COR-L47 (cell line): Measurements from ENCODE around the gene SCAPER.

Experiments
- DNase-seq: peaks from one replicate; lab custom pipeline; 2025; lab: John Stamatoyannopoulos, UW

The SCAPER gene

DNA sequence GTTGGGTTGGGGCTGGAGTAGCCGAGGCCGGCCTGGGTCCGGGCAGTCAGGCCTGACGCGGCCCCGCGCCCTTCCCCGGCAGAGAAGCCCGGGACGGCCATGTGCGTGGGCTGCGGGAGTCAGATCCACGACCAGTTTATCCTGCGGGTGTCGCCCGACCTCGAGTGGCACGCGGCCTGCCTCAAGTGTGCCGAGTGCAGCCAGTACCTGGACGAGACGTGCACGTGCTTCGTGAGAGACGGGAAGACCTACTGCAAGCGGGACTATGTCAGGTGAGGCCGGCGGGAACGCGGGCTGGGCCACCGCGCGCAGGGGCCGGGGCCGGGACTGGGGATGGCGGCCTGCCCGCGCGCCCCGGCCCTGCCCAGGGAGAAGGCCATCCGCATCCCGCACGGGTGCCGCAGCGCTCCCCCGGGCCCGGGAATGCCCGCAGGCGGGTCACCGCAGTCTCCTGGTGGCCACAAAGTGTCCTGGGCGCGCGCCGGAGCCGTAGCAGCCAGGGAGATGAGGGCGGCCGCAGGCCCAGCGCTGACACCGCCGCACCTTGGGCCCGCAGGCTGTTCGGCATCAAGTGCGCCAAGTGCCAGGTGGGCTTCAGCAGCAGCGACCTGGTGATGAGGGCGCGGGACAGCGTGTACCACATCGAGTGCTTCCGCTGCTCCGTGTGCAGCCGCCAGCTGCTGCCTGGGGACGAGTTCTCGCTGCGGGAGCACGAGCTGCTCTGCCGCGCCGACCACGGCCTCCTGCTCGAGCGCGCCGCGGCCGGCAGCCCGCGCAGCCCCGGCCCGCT is 567.2 kb downstream of the SCAPER start:
- DNase-seq = no peak

DNA sequence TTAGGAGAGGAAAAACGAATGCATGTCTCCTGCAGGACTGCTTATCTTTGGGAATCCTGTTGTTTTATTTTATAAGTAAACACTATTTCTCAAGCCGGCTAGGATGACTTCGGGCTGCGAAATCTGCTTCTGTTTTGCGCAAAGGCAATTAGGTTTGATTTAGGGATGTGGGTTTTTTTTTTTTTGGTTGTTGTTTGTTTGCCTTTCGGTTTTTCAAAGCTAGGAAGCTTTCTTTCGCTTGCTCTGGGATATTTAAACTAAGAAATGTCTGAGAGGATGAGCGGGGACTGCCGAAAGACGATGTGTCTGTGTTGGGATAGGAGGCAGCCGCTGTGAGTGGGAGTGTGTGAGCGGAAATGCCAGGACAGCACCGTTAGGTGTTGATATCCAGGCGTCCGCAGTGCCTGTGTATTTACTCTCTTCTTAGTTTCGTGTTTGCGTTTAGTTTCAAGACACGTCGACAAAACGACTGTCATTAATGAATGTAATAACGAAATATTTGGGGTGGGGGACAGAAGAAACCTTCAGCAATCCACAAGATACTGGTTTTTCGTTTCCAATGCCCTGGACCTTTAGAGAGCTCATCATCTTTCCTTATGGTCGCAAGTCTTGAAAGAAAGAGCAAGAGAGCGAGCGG is 568.0 kb downstream of the SCAPER start:
- DNase-seq = no peak

DNA sequence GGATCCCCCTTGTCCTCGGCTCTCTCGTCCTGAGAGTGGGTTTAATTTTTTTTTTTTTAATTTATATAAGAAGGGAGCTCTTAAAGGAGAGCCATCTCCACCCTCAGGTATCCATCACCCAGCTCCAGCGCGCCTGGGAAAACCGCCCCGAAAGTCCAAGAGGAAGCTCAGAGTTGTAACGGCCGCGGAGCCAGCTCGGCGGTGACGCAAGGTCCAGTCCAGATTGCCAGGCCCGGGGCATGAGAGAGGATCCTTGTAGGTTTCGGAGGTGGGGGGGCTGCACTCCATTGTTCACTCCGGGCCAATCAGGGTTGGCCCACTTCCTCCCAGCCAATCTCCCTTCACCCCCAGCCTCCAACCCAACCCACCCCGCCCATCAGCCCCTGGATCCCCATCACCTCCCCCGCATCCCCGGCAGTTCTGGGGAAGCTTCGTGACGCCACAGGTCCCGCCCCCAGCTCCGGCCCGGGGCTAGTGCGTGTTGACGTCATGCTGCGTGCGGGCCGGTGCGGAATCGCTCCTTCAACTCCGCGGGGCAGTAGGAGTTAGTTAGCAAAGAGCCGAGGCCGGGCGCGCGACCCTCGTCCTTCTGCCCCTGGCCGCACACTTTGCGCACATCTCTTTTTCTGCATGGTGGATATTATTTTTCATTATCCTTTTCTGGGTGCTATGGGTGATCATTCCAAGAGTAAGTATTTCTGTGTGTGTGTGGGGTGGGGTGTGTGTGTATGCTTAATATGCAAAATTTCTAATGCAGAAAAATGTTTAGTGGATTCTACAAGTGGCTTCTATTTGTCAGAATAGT is 568.7 kb downstream of the SCAPER start, which contains the start of gene ISL2:
Gene ISL2, plus strand, starts transcription at position 520 of the 805 bp plus-strand sequence. Its CDS starts 111 bp downstream, at position 631.
- no peak for DNase-seq

DNA sequence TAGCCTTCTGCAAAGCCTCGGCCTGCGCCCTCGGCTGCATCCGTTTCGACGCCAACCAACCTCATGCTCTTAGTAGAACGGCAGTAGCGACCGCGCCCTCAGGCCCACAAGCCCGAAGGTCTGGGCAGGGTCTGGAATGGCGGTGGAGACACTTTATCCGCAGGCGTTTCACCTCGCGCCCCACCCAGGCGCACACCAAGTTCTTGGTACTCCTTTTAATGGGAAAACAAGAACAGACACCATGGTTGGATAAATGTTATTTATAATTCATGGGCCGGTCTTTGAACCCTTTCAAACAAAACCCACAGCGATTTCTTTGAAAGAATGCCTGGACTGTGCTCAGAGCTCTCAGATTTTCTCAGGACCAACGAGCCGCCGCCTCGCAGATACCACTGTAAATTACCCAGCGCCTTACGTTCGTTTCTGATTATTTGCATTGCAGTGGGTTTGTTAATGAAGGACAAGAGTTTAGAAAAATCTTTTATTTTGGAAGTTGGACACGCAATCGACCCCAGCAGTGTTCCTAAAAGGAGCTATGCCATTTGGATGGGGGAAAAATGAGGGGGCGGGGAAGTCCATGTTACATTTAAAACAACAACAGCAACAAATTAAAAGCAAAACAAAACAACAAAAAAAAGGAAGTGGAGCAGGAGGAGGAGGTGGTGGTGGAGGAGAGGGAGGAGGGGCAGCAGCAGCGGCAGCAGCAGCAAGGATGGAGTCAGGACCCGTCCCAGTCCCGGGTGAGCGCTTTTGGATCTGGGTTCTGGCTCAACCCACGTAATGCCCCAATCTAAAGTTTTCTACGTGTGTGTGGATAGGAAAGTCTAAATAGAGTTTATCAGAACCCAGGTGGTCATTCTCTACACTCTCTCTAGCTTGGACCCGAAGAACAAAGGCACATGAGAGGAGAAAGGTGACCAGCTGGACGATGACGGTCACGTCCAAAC is 569.6 kb downstream of the SCAPER start:
- DNase-seq = no peak

DNA sequence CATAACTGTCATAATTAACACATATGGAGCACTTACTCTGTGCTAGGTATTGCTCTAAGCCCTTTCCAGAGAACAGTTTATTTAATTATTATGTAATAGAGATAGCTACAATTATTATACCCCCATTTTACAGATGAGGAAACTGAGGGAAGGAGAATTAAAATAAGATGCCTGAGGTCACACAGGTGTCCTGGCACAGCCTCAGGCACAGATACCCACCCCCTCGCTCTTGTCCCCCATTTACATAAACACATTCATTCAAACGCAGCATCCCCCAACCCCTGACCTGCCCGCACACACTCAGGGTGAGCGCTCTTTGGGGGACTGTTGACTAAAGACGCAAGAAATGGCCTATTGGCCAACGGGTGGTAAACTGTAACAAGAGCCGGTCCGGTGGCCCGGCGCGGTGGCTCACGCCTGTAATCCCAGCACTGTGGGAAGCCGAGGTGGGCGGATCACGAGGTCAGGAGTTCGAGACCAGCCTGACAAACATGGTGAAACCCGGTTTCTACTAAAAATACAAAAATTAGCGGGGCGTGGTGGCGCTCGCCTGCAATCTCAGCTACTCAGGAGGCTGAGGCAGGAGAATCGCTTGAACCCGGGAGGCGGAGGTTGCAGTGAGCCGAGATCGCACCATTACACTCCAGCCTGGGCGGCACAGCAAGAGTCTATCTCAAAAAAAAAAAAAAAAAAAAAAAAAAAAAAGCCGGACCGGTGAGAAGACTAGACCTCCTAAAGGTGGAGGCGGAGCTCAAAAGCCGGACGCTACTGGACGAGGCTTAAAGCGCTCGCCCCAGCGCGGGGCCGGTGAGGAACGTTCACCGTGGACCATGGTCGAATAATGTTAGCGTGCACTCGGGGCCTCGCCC is 570.5 kb downstream of the SCAPER start:
- DNase-seq = no peak

DNA sequence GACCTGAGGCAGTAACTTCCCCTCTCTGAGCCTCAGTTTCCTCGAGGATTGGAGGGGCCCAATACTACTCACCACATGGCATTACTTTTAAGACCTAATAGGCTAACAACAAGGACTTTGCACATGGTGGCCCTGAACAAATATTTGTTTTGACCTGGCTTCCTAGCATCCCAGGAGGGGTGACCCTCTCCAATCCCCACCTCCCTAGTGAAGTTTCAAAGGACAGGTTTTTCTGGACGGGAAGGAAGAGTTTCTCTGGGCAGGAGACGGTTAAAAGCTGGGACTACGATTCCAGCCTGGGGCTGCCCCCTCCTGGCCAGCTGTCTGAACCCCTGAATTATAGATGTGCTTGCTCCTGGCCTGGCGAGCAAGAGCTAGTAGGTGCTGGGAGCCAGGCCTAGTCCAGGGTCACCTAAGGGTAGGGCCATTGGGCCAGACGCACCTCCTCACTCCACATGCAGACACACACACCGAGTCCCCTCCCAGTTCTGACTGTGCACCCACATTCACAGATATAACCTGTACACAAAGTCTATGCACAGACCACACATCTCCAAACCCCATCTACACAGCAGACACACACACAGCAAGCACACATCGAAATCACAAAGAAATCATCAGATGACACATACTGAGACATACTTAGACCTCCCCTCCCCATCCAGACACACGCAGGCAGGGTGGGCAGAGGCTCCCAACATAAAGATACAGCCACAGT is 571.3 kb downstream of the SCAPER start:
- DNase-seq = no peak

DNA sequence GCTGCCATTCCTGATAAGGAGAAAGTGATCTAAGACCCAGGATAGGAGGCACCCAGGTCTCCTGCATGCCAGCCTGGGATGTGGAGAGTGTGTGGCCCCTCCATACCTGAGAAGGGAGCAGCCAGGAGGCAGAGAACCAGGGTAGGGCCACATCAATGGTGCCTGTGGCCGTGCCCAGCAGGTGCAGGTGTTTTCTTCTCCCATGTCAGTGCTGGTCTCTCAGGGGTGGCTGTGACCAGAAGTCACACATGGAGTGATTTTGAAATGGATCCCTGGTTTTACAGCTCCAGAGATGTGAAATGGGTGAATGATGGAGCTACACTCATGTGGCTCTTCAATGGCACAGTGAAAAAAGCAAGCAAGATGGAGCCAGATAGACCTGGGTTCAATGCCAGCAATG is 571.8 kb downstream of the SCAPER start:
- DNase-seq = no peak

DNA sequence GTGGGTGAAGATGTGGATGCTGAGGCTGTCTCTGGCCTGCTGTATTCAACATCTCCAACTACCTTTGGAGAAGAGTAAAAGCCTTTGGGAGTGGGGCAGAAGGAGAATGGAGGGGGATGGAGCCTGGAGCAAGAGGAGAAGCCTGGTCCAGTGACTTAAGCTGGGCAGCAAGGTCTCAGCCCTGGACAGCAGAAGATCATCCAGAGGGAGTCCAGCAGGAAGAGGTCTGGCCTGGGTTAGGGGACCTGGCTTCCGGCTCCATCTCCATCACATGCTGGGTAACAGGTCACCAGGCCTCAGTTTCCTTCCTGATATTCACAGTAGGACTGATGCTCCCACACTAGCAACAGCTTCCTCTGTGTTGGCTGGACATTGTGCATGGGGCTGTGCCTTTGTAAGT is 572.3 kb downstream of the SCAPER start:
- DNase-seq = no peak

DNA sequence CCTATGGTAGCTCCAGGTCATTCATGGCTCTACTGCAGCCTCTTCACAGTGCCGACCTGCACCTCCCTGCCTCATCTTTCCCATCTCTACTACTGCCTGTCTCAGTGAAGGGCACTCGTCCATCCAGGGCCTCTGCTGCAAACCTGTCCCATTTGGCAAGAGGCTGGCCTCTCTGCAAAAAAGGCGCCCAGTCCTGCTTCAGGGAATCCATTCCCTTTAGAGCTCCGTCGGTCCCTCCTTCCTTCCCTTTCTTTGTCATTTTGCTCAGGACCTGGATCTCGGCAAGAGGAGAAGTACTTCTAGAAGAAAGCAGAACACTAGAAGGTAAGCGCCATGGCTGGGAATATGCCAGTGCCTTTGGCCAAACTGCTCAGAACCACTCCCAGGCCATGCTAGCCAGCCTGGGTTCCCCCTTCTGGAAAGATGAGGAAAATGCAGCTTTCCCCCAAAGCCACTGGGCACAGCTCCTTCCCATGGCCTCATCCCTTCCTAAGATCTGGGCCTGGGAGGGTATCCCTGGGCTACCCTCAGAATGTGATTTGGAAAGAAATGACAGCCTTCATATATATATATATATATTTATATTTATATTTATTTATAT is 575.0 kb downstream of the SCAPER start:
- peak; percentile 40 for DNase-seq

DNA sequence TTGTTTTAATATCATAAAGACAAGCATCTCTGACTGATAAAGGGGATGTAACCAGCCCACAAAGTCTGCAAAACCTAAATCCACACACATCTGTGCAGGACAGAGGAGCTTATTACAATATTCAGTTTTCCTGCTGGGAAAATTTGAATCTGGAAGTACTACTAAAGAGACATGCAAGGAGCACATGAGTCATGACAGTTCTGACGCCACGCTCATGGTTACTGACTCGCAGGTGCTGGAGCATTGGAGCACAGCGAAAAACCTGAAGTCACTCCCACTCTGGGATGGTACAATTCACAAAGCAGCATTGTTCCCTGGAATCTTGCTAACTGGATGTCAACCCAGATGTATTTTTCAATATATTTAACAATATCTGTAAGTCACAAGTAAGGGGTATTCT is 576.2 kb downstream of the SCAPER start:
- no peak for DNase-seq

DNA sequence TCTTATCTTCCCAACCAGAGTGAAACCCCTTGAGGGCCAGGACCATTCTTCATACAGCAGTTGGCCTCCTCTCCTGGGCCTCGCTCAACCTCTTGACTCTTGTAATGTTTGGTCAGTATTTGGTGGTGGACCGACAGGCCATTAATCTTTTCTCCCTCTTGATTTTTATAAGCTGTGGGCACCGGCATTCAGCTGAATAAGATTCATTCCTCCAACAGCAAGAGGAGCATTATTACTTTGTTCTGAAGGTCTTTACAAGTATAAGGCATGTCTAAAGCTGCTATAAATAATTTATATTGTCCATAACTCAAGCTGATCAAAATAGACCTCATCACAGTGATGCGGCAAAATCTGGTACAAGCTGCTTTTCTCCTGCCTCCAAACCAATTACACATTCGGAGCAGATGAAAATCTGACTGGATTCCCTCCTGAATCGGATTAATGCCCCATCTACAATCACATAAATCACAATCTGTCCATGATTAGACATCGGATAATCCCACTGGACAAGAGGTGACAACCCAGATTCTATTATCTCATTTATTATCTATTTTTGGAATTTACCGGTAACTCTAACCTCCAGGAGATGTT is 576.9 kb downstream of the SCAPER start:
- DNase-seq = no peak

DNA sequence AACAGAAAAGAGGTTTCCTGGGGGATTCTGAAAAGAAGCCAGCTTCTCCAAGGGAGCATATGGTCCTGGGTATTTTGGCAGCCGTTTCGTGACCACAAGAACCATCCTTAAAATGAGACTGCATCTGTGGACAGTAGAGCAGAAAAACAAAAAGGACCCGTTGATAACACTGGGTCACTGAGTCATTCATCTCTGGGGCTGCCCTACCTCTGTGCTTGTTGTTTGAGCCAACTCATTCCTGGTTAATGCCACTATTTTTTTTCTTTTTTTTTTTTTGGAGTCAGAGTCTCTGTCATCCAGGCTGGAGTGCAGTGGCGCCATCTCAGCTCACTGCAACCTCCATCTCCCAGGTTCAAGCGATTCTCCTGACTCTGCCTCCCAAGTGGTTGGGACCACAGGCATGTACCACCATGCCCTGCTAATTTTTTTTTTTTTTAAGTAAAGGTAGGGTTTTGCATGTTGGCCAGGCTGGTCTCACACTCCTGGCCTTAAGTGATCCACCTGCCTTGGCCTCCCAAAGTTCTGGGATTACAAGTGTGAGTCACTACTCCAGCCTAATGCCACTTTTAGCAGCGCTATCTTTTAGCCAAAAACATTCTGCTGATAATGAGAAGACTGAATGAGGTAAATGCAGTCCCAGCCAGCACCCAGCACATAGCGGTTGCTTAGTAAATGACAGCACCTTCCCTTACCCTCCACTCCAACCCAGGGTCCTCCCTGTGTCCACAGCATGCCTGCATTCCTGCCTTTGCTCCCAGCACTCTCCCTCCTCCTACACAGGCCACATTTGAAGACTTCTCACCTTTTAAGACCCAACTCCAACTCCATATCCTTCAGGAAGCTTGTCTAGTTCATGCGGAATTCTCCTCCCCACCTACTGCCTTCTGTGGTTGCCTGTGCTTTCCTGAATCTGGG is 577.7 kb downstream of the SCAPER start:
- DNase-seq = no peak

DNA sequence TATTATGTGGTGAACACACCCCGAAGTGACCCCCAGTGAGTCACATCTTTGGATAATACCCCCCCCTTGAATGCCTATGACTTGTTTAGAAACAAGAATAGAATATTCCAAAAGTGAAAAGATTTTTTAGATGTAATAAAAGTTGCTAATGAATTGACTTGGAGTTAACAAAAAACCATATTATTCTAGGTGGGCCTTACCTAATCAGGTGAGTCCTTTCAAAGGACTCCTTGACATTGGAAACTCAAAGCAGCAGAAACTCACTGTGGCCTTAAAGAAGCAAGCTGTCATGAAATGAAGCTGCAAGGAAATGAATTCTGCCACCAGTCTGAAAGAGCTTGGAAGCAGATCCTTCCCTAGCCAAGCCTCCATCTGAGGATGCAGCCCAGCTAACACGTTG is 579.4 kb downstream of the SCAPER start:
- DNase-seq = no peak

DNA sequence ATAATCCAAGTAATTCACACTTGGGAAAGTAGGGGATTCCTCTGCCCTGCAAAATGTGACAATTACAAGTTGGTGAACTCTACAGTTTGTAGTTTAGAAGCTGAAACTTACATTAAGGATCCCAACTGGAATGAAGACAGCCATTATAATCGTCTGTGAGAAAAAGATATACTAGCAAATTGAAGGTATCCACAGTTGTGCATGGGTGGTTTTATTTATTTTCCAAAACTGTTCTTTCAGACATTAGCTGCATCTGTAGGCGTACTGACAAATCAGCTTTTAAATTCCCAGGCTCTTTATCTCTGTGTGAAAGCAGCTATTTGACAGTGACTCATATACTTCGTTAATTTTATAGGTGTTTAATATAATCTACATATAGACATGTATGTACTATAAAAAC is 581.1 kb downstream of the SCAPER start:
- DNase-seq = no peak

DNA sequence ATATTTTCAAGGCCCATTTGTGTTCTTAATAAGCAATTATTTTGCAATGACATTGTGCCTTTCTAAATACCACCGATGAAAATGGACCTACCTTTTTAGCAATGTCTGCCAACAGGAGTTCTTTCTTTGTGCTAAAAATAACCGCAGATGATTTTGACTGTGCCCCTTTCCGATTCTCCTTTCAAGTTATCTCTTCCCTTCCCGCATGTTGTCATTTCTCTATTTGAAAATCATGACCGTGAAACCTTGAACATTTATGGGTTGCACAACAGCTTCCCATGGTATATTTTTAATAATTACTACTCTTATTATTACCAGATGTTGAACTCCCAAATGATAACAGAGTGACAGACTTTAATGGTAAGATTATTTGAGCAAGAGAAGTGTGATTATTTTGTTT is 583.5 kb downstream of the SCAPER start:
- DNase-seq = no peak

DNA sequence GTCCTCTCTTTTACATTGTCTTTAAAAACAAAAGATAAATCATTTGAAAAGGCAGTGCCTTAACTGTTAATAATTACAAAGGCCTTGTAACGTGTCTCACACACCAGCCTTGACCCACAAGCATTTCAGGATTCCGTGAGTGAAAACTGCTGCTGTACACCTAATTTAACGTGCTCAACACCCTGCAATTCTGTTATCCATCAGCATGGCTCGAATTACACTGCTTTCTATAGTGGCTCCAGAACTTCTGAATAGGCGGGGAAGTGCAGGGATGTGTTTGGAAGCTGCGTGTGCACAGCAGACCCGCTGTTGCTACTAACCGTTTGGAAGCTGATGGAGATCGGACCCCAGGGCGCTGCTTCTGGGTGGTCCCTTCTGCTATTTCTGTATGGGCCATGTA is 584.0 kb downstream of the SCAPER start:
- DNase-seq = no peak

DNA sequence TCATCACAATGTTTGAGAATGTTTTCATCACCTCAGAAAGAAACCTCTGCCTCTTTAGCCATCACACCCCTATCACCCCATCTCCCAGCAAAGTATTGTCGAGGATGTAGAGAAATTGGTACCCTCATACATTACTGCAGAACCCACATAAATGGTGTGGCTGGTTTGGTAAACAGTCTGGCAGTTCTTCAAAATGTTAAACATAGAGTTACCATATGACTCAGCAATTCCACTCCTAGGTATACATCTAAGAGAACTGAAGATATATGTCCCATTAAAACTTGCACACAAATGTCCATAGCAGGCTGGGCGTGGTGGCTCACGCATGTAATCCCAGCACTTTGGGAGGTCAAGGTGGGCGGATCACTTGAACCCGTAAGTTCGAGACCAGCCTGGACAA is 585.1 kb downstream of the SCAPER start:
- no peak for DNase-seq

DNA sequence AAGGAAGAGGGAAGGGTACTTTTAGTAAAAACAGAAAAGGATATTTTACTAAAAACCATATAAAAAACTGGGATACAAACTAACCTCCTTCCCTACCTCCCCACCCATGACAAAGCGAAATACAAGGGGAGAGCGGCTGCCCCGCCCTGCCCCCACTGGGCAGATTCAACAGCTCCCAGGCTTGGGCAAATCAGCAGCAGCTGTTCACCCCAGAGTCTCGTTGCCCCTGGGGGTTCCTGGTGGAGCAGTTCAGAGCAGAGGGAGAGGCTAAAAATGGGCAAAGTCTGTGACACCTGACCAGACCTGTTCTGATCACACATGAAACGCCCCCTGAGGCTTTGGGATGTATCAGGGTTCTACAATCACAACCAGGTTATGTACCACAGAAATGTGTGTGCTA is 591.4 kb downstream of the SCAPER start:
- DNase-seq = no peak
